K562 (cell line): ENCODE measurements around the gene RAI1. TPM values are rescaled to one million over a fixed set of nuclear protein-coding genes. Genes with fewer than 3 reads are reported as not detected.

Experiments
- CHAMP1 ChIP-seq: fragments of 450-650 bp; IDR thresholded peaks from 2 replicates; pipeline ENCODE4 v1.6.1; 2016; ENCODE audit warnings: mild to moderate bottlenecking
- GATA2 ChIP-seq: sonication (generic); formaldehyde crosslinking; IDR thresholded peaks from 2 replicates; pipeline ENCODE4 v1.4.0; 2020; ENCODE audit warnings: mild to moderate bottlenecking, missing genetic modification reagents
- HMGXB4 ChIP-seq: sonication (generic); formaldehyde crosslinking; IDR thresholded peaks from 2 replicates; pipeline ENCODE4 v1.8.1; 2023; ENCODE audit warnings: mild to moderate bottlenecking, missing genetic modification reagents
- KAT2B ChIP-seq: IDR thresholded peaks from one replicate; pipeline ENCODE4 v1.6.1; 2012; ENCODE audit warnings: low read depth, mild to moderate bottlenecking, control low read depth, inconsistent platforms, low read length, moderate library complexity
- NFRKB ChIP-seq: fragments of 450-650 bp; IDR thresholded peaks from 2 replicates; pipeline ENCODE4 v1.6.1; 2016; ENCODE audit warnings: low read depth
- PURB ChIP-seq: sonication (generic); formaldehyde crosslinking; IDR thresholded peaks from 2 replicates; pipeline ENCODE4 v1.9.0; 2021; ENCODE audit warnings: low read depth, mild to moderate bottlenecking, missing genetic modification reagents
- RBM25 ChIP-seq: fragments of 200-400 bp; formaldehyde crosslinking; IDR thresholded peaks from 2 replicates; pipeline ENCODE4 v1.6.1; 2018; ENCODE audit warnings: low read length, low read depth, moderate library complexity; ENCODE audit not compliant: severe bottlenecking
- ZBTB12 ChIP-seq: fragments of 250-450 bp; sonication (Bioruptor Pico); IDR thresholded peaks from 2 replicates; pipeline ENCODE4 v1.4.0; 2020
- ZNF239 ChIP-seq: fragments of 250-450 bp; sonication (Bioruptor Pico); IDR thresholded peaks from 2 replicates; pipeline ENCODE4 v1.4.0; 2020; ENCODE audit warnings: mild to moderate bottlenecking
- ZNF324 ChIP-seq: fragments of 250-450 bp; sonication (Bioruptor Pico); IDR thresholded peaks from 2 replicates; pipeline ENCODE4 v1.4.0; 2020; ENCODE audit warnings: mild to moderate bottlenecking
- ZNF518B ChIP-seq: fragments of 250-450 bp; sonication (Bioruptor Pico); IDR thresholded peaks from 2 replicates; pipeline ENCODE4 v1.5.0; 2021; ENCODE audit warnings: mild to moderate bottlenecking, moderate library complexity
- ZNF592 ChIP-seq: fragments of 450-650 bp; IDR thresholded peaks from 2 replicates; pipeline ENCODE4 v1.6.1; 2017; ENCODE audit warnings: antibody characterized with exemption, mild to moderate bottlenecking
- polyA plus RNA-seq, 8 experiments: library from polyadenylated mRNA; depleted of rRNA in 4 of 8; stranded (reverse) in 5 of 8; unstranded in 3 of 8; fragments of >200 nt; fragmentation: Nextera tagmentation in 2 of 8; fragmentation: Illumina TruSeq in 1 of 8; extraction: Ambion mirVana in 2 of 8; extraction: Trizol in 1 of 8; gene quantifications; 2 replicates each; pipeline versions ENCODE4 v1.2.1 to v1.2.3, GENCODE V29; 2011 to 2014; ENCODE audit warnings: inconsistent platforms in 1 of 8, missing spikeins in 1 of 8
- total RNA-seq, 7 experiments: library from RNA; depleted of rRNA in 6 of 7; stranded (reverse); fragments of >200 nt in 6 of 7; fragmentation: Illumina TruSeq in 2 of 7; extraction: Trizol in 2 of 7; gene quantifications; 2 replicates each; pipeline versions ENCODE4 v1.2.1 to v1.2.3, GENCODE V29; 2011 to 2021; ENCODE audit warnings: low replicate concordance in 1 of 7

RAI1 gene
- total and polyA plus RNA-seq, 9 of the 15 experiments (the other 6 are each of a cell fraction or from before 2014, with no cell fraction given), result 0.68 to 19.9 (median 5.5) TPM

- TF ChIP-seq CHAMP1 (no peak), ZBTB12 (no peak), ZNF324 (CRISPR knock-in tag) (no peak), ZNF518B (no peak), KAT2B (no peak), ZNF239 (CRISPR knock-in tag) (no peak), HMGXB4 (CRISPR knock-in tag) (no peak), PURB (no peak), RBM25 (peak; percentile 67), GATA2 (CRISPR knock-in tag) (0 out of 2 replicates have a peak, but pooled peaks have one; percentile 4), ZNF592 (peak; percentile 68), NFRKB (peak; percentile 36; the same call in 1 of the 2 replicates)
These were observed 157.0 kb downstream of the RAI1 start (continued) for GRCh38 chr17:17837966-17838962.
